HG03066 (cell line): Measurements from ENCODE around the gene NYNRIN.

Experiments
- ATAC-seq: cut with Tn5 transposase; IDR thresholded peaks from one replicate; pipeline ENCODE4 v1.9.1; 2021; ENCODE audit warnings: low read depth; ENCODE audit not compliant: unreplicated experiment

Gene NYNRIN

DNA sequence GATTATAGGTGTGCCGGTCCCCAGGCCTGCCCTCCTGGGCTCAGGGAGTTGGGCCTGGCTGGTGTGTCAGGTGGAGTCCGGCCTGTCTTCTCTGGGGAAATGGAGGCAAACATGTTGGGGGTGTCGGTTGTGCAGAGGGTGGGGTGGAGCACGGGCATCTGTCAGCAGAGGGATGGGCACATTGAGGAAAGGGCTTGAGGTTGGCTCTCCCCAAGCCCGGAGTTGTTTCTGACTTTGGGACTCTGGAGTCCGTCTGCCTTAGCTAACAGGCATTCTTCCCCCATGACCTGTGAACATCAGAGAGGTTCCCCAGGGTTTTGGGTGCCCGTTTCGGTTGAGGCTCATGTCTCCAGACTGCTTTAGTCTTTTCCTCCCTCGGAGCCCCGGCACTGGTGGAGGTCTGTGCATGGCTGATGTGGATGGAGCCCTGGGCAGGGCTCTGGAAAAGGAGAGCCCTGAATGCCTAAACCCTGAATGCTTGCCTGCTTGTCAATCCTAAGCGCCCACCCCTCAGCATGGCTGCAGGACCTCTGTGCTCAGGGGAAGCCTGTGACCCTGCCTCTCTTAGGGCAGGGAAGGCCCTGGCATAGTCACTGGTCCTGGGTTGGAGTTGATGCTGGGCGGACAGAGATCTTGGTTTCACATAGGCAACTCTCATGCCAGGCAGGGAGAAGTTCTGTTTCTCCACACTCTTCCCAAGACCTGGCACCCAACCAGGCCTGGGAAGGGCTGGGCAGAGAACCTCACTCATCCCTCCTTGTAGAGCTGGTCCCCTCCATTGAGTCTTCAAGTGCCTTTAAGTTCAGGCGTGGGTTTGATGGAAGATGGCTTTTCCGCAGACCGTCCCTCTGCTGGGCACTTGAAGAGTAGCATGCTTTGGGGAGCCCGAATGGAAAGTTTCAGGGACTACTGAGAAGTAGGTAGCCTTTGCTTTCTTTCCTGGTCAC is 12.9 kb downstream of the NYNRIN start:
- ATAC-seq: no peak

DNA sequence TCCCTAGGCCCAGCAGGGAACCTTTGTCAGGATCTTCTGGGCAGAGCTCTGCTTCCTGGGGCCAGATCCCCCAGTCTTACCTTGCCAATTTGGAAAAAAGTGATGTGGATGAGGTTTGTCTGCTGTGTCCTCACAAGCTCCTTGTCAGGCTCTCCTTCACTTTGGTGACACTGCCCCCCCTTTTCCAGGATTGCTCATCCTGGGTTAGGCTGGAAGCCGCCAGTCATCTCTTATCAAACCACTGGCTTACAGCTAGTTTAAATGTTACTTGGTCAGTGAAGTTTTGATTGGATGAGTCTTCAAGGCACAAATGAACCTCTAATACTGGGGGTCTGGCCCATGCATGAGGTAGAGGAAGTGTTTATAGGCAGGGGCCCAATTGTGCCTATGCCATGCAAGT is 15.3 kb downstream of the NYNRIN start:
- no peak for ATAC-seq

DNA sequence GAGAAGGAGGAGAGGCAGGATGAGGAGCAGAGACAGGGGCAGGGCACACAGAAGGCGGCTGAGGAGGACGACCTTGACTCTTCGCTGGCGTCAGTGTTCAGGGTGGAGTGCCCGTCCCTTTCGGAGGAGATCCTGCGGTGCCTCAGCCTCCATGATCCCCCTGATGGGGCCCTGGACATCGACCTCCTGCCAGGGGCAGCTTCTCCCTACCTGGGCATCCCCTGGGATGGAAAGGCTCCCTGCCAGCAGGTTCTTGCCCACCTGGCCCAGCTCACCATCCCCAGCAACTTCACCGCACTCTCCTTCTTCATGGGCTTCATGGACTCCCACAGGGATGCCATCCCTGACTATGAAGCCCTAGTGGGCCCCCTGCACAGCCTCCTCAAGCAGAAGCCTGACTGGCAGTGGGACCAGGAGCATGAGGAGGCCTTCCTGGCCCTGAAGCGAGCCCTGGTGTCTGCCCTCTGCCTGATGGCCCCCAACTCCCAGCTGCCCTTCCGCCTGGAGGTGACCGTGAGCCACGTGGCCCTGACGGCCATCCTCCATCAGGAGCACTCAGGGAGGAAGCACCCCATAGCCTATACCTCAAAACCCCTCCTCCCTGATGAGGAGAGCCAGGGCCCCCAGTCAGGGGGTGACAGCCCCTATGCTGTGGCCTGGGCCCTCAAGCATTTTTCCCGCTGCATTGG is 16.1 kb downstream of the NYNRIN start:
- ATAC-seq: no peak

DNA sequence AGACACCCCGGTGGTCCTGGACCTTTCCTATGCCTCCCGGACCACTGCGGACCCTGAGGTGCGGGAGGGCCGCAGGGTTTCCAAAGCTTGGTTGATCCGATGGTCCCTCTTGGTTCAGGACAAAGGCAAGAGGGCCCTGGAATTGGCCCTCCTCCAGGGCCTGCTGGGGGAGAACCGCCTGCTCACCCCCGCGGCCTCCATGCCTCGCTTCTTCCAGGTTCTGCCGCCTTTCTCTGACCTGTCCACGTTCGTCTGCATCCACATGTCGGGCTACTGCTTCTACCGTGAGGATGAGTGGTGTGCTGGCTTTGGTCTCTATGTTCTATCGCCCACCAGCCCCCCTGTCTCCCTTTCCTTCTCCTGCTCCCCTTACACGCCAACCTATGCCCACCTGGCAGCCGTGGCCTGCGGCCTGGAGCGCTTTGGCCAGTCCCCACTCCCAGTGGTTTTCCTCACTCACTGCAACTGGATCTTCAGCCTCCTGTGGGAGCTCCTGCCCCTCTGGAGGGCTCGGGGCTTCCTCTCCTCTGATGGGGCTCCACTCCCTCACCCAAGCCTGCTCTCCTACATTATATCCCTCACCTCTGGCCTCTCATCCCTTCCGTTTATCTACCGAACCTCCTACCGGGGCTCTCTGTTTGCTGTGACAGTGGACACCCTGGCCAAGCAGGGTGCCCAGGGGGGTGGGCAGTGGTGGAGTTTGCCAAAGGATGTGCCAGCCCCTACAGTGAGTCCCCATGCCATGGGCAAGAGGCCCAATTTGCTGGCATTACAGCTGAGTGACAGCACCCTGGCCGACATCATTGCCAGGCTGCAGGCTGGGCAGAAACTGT is 16.8 kb downstream of the NYNRIN start:
- no peak for ATAC-seq

DNA sequence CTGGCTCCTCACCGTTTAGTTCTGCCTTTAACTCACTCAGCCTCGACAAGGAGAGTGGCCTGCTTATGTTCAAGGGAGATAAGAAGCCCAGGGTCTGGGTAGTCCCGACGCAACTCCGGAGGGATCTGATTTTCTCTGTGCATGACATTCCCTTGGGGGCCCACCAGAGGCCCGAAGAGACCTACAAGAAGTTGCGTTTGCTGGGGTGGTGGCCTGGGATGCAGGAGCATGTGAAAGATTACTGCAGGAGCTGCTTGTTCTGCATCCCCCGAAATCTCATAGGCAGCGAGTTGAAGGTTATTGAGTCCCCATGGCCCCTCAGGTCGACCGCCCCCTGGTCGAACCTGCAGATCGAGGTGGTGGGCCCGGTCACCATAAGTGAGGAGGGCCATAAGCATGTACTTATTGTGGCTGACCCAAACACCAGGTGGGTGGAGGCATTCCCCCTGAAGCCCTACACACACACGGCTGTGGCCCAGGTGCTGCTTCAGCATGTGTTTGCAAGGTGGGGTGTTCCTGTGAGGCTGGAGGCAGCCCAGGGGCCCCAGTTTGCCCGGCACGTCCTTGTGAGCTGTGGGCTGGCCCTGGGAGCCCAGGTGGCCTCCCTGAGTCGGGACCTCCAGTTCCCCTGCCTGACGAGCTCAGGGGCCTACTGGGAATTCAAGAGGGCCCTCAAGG is 17.6 kb downstream of the NYNRIN start:
- ATAC-seq: no peak

DNA sequence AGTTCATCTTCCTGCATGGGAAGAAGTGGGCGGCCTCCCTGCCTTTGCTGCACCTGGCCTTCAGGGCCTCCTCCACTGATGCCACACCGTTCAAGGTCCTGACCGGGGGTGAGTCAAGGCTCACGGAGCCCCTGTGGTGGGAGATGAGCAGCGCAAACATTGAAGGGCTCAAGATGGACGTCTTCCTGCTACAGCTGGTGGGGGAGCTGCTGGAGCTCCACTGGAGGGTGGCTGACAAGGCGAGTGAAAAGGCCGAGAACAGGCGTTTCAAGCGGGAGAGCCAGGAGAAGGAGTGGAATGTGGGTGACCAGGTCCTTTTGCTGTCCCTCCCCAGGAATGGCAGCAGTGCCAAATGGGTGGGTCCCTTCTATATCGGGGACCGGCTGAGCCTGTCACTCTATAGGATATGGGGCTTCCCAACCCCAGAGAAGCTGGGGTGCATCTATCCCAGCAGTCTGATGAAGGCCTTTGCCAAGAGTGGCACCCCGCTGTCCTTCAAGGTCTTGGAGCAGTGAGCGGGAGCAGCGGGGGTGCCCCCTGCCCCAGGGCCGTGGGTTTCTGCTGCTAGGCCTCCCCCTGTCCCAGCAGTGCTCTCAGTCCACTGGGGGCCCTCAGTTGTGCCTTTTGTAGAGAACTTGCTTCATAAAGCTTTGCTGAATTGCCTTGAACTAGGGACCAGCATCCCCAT is 18.3 kb downstream of the NYNRIN start:
- ATAC-seq: no peak

DNA sequence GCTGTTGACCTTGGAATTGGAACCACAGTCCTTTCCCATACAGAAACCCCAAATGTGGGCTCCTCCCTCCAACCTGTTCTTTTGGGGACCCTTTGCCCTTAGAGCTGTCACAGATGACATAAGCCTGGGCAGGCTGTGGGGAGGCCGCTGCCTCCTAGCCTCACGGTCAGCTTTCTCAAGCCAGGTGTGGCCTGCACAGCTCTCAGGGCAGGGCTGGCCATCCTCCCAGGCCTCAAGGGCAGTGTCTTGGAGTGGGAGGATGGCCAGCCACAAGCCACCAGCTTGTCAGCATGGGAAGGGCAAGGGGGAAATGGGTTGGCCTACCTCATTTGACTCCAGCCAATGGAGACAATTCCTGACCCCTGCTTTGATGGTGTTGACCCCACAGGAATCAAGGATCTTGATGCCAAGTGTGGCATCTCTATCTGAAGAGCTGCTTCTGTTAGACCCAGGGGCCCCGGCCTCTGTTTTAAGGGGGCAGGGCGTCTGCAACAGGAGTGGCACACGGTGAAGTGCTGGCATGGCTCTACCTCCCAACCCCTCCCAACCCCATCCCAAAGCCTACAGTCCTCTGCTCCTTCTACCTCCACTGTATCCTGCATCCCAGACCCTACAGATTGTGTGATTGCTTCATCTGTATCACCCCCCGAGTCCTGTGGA is 19.2 kb downstream of the NYNRIN start:
- no peak for ATAC-seq

DNA sequence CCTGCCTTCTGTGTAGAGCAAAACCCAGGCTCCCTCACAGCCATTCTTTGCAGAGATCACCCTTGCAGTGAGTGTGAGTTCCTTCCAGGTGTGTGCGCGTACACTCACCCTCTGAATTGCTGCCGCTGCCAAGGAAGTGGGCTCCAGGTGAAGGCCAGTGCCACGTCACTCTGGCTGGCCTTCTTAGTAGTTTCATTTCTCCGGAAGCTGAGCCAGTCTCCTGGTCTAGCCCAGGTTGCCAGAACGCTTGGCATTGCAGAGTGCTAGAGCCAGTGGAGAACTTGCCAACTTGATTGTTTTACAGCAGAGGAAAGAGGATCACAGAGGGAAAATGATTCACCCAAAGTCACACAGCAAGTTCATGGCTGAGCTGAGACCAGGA is 19.7 kb downstream of the NYNRIN start:
- no peak for ATAC-seq

DNA sequence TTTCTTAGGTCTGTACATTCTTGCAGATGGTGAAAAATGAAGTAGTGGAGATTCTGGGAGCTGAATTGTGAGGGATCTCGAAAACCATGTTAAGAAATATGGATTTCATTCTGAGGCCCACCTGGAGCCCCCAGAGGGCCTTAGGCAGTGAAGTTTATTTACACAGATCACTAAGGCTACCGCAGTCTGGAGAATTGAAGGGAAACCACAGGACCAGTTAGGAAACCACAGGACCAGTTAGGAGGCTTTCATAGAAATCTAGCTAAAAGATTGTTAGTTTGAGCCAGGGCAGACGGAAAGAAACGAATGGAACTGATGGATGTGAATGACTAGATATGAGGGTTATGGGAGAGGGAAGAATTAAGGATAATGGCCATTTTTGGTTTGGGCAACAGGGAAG is 23.5 kb downstream of the NYNRIN start:
- no peak for ATAC-seq

DNA sequence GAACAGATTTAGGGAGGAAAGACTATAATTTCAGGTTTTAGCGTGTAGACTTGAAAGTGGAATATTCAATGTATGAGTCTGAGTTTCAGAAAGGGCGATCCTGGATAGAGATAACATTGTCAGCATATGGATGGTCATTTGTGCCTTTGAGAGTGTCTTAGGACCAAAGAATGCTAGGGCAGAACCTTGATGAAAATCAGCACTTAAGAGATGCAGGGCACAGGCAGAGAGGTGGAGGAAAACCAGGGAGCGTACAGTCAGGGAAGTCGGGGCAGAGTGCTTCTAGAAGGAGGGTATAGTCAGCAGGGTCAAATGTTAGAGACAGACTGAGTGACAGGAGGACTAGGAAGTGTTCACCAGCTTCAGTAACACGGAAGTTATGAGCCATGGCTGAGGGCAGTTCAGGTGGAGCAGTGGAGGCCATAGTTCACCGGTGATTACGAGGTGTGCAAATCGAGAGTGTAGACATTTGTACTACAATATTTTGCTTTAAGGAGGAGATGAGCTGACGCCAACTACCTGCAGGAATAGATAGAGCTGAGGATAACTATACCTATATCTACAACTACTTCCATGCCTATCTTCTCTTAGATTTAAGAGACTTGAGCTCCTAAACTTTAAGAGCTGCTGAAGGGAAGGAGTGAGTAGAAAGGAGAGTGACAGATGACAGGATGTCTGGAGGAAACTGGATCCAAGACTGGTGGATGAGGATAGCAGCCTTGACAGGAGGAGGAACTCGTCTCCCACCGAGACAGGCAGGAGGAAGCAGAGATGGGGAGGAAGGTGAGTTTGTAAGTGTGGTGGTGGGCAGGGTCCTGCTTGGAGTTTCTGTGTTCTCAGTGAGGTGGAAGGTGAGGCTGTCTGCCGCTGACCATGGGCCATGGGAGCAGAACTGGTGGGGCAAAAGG is 24.1 kb downstream of the NYNRIN start:
- ATAC-seq: no peak

DNA sequence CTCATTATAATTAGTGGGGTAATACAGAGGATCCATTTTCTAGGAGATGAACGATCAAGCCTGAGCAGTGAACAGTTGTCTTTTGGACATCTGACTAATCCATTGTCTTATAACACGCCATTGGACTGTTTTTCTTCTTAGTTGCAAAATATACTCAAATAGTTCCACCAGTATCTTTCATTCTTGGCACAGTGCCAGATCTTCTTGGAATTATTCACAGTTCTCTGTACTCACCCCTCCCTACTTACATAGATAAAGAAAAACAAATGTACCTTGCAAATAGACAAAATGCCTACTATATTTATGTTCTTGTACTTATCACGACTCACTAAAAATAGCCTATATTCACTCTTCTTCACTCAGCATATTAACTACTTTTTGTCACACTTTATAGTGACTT is 26.9 kb downstream of the NYNRIN start:
- no peak for ATAC-seq

DNA sequence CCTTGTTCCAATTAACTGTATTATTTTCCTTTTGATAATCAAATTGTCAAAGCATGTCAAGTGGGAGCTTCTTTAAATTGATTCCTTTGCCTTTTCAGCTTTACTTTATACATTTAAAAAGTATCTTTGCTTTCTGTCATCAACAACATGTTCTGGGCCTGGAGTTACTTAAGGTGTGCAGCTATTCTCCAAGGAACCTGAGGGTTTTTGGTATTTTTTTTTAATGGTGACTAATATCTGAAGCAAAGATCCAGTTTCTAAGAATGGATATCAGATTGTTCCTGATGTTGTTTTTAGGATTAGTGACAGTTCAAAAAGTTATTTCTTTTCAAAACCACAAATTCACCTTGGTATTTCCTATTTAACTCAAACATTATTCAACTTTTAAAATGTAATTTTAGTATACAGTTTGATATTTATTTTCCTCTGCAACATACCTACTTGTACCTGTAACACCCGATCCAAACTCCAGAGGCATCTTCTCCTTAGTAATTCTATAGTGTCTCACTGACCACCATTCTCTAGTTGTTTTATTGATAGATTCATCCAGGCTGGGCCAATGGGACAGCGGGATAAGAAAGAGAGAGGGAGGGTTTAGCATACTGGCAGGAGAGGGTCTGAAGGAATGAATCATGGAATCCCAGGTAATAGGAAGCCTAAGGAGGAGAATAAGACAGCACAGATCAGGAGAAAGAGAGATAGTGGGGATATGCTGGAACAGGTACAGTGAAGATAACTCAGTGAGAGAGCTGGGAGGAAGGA is 27.5 kb downstream of the NYNRIN start:
- ATAC-seq: no peak

DNA sequence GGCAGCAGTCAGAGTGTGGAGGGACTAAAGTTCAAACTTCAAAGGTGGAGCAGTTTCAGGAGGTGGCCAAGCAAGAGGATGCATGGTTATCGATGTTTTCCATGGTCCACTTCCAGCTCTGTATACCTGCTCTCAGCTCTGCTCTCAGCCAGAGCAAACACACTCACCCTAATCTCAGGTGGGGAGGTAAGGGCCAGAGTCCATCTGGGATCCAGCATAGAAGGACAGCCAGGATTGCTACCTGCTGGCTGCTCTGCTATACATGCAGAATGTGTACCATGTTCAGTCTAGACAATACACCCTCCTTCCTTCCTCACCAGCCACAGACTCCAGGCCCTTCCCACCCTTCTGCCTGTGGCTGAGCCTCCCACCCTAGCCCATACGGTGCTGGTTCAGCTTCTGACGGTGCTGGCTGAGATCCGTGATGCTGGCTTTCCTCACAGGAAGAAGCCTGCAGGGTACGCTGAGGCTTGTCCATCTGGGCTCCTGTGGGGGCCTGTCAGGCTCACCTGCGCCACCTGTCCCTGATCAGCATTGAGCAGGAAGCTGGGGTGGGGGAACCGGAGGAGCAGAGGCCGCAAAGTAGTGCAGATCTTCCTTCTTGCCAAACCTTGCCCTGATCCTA is 28.2 kb downstream of the NYNRIN start:
- ATAC-seq: no peak

DNA sequence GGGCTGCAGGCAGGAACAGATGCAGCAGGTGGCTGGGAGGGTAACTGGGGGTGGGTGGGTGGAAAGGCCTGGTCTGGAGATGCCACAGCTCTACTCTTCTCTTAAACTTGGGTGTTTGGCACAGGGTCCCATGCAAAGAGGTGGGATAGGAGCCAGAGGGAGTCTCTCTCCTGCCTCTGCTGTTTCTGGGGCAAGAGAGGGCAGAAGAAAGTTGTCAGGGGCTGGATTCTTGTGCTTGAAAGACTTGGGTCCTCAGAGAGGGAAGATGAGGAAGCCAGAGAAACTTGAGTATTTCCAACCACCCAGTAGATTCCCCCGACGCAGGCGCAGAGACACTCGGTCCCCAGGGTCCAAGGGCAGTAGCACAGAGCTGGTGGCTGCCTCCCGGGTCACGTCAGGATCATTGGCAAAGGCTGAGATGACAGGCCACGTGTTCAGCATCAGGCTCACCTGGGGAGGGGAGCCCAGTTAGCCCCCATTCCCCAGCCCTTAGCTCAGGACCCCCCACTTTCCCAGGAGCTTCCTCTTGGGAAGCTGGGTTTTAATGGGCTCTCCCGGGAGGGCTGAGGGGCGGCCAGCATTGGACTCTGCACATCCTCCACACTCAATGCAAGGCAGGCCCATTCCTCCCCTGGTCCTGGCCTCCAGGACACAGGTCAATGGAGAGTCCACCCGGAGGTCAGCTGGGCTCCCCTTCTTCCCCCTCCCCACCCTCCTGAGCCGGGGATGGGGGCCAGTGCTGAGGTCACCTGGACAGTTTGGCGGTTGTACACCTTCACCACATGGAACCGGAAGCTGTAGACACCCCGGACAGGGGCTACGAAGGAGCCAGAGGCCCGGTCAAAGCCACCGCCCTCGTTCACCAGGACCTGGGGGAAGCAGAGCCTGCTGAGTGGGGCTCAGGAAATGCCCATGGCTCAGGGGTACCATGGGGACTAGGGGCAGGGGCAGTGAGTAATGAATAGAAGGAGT is 29.0 kb downstream of the NYNRIN start:
- ATAC-seq: no peak

DNA sequence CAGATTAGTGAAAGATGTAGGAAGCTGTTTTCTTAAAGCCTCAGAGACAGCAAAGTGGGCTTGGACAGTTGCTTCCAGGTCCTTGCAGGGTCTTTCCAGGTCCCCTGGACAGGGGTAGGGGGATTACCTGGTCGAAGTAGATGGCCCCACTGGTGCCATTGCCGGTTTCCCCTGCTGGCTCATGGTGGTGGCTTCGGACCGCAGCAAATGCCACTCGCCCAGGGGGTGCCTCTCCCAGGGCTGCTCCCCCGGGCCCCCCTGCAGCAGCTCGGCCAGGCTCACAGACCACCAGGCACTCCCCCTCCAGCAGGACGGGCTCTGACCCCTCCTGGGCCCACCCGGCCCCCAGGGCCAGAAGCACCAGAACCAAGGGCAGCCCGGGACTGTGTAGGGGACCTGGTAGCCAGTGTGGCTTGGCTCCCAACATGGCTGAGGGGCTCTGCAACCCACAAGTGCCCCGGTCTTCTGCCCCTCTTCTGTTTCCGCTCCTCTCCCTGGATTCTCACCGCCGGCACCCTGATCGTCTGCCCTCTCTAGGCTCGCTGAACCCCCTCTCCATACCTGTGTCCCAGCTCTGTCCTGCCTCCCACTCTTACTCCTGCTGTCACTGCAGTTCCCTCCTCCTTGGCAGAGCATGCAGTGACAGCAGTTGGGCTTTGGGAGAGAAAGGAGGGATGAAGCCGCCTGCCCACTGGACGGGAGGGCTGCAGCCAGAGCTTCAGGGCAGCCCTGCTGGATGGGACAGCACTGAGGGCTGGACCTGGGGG is 30.0 kb downstream of the NYNRIN start:
- no peak for ATAC-seq
